CD4-positive, alpha-beta T cell (primary cell): ENCODE data around the gene ARAP3. TPM values are rescaled to one million over a fixed set of nuclear protein-coding genes. Genes with fewer than 3 reads are reported as not detected.
A peak's percentile ranks its signal among the peaks of the same experiment; 100 is the strongest.

ENCODE experiments used
- ATAC-seq: fragments of 200-7000 bp; cut with Tn5 transposase; one replicate; pipeline ENCODE4 v1.10.0; 2022; ENCODE audit warnings: mild to moderate bottlenecking; ENCODE audit not compliant: poor library complexity
- CTCF ChIA-PET: fragments of 350-600 bp; sonication (Branson Sonifier 250); formaldehyde crosslinking; loops from one replicate; lab custom pipeline; 2021; ENCODE audit warnings: antibody characterized with exemption, inconsistent platforms; lab: Charles Lee
- POLR2A ChIA-PET: fragments of 350-600 bp; sonication (Branson Sonifier 250); formaldehyde crosslinking; loops from one replicate; lab custom pipeline; 2021; ENCODE audit warnings: antibody characterized with exemption, inconsistent platforms; lab: Charles Lee
- DNase-seq, 14 experiments: peaks; one replicate each; pipeline ENCODE4 v3.0.0-alpha.2; 2013 to 2020; ENCODE audit warnings: mixed read lengths in 2 of 14
- H3K27ac ChIP-seq, 2 donors: one replicate each; pipeline versions ENCODE4 v1.5.1 to v1.7.0; 2013; ENCODE audit warnings: low read length in 2 of 2, low read depth in 1 of 2, mild to moderate bottlenecking in 1 of 2
- H3K27me3 ChIP-seq, 2 experiments: 1 replicate in 1 of 2; 2 replicates in 1 of 2; pipeline versions ENCODE4 v1.6.1 to v1.7.0; 2013; ENCODE audit warnings: low read length in 2 of 2, control low read depth in 1 of 2, mild to moderate bottlenecking in 1 of 2, moderate library complexity in 1 of 2; ENCODE audit not compliant: insufficient read depth in 2 of 2, control insufficient read depth in 1 of 2
- H3K36me3 ChIP-seq: one replicate; pipeline ENCODE4 v1.6.1; 2013; ENCODE audit warnings: low read length, control low read depth; ENCODE audit not compliant: insufficient read depth
- H3K4me1 ChIP-seq: one replicate; pipeline ENCODE4 v1.6.1; 2013; ENCODE audit warnings: low read length, control low read depth; ENCODE audit not compliant: insufficient read depth
- H3K4me3 ChIP-seq: one replicate; pipeline ENCODE4 v1.5.1; 2013; ENCODE audit warnings: mild to moderate bottlenecking, low read length, moderate library complexity
- H3K9me3 ChIP-seq, 2 experiments: 1 replicate in 1 of 2; 2 replicates in 1 of 2; pipeline versions ENCODE4 v1.6.1 to v1.7.0; 2013; ENCODE audit warnings: low read length in 2 of 2, mild to moderate bottlenecking in 2 of 2, control low read depth in 1 of 2, moderate library complexity in 1 of 2; ENCODE audit not compliant: control insufficient read depth in 1 of 2, insufficient read depth in 1 of 2
- H3K27ac Mint-ChIP-seq: one replicate; pipeline ENCODE4 v1.8.0; 2020; ENCODE audit warnings: mixed read lengths
- H3K27me3 Mint-ChIP-seq: one replicate; pipeline ENCODE4 v1.8.0; 2021; ENCODE audit warnings: mixed read lengths
- H3K36me3 Mint-ChIP-seq: one replicate; pipeline ENCODE4 v1.8.0; 2021; ENCODE audit warnings: low read depth, mixed read lengths
- H3K4me1 Mint-ChIP-seq: one replicate; pipeline ENCODE4 v1.8.0; 2021; ENCODE audit warnings: low read depth, mixed read lengths
- H3K4me3 Mint-ChIP-seq: one replicate; pipeline ENCODE4 v1.8.0; 2020; ENCODE audit warnings: mild to moderate bottlenecking, mixed read lengths
- H3K9me3 Mint-ChIP-seq: one replicate; pipeline ENCODE4 v1.8.0; 2020; ENCODE audit warnings: mixed read lengths
- CTCF ChIP-seq: fragments of 200-600 bp; IDR thresholded peaks from one replicate; pipeline ENCODE4 v1.8.0; 2022; ENCODE audit warnings: antibody characterized with exemption, mild to moderate bottlenecking
- intact Hi-C, 2 experiments: fragments of 100-400 bp; cut with DNase I in 1 of 2; cut with micrococcal nuclease in 1 of 2; formaldehyde crosslinking; loops; one replicate each; pipeline versions ENCODE4 v1.15.1 to v1.9.0; 2023 to 2025; cut with DNase I, micrococcal nuclease
- total RNA-seq, 174 experiments: library from RNA in 2 of 174; stranded (reverse) in 2 of 174; gene quantifications; one replicate each; pipeline ENCODE4 v1.2.3 and lab custom pipeline; 2021 to 2026

ARAP3 gene
- total RNA-seq, 2 experiments from 2014 or later, result 0.30 to 0.31 TPM

- Histone ChIP-seq H3K27ac (peak overlapping the region; percentile 75 to 84), H3K36me3 (no peaks in the 10 kb centered on the region), H3K27me3 (no peaks in the 10 kb centered on the region), H3K9me3 (no peaks in the 10 kb centered on the region), H3K4me3 (peak overlapping the region; percentile 14), H3K4me1 (peaks cover 71% of the 10 kb centered on the region)
- no peaks in the 10 kb centered on the region for H3K27me3 Mint-ChIP-seq
- H3K4me1 Mint-ChIP-seq, result peaks cover 85% of the 10 kb centered on the region
- TF ChIP-seq CTCF, result no peak
- DNase-seq, result peak; percentile 43 to 95 (median 64)
- peak overlapping the region; percentile 73 for H3K4me3 Mint-ChIP-seq
- peak; percentile 92 for ATAC-seq
- peaks cover 10% of the 10 kb centered on the region for H3K36me3 Mint-ChIP-seq
- no peaks in the 10 kb centered on the region for H3K9me3 Mint-ChIP-seq
- H3K27ac Mint-ChIP-seq, result peak overlapping the region; percentile 91
- POLR2A ChIA-PET, result interaction anchor here (0.8 to 7.5 kb wide), 10 partner anchors 8 to 363 kb away, joined by 3 to 153 read pairs (median 6); partner anchors contain the start of genes DIAPH1, FCHSD1, HDAC3 and RELL2
- intact Hi-C loops, result loop anchor here (1.0 to 2.0 kb wide), 4 partner anchors 8 to 14 kb away; partner anchors contain the start of gene DIAPH1 (in 1 of the 2)
- CTCF ChIA-PET, result interaction anchor here (0.8 to 4.3 kb wide), 4 partner anchors 9 to 32 kb away, joined by 3 to 53 read pairs (median 20); partner anchors contain the start of gene DIAPH1
These were observed 76.3 kb downstream of the ARAP3 start for GRCh38 chr5:141605523-141606277.

- H3K27me3 ChIP-seq, result no peaks in the 10 kb centered on the region
- ATAC-seq (peak; percentile 27), DNase-seq (peak in 4 of 14 experiments; percentile 32 to 74 (median 68))
- Mint-ChIP-seq H3K36me3 (peaks cover 4% of the 10 kb centered on the region), H3K4me1 (peaks cover 90% of the 10 kb centered on the region), H3K27me3 (no peaks in the 10 kb centered on the region), H3K4me3 (peak overlapping the region; percentile 76), H3K27ac (peak overlapping the region; percentile 91), H3K9me3 (no peaks in the 10 kb centered on the region)
- H3K9me3 ChIP-seq, result no peaks in the 10 kb centered on the region
- peak overlapping the region; percentile 33 to 84 for H3K27ac ChIP-seq
- H3K36me3 ChIP-seq, result no peaks in the 10 kb centered on the region
- H3K4me3 ChIP-seq, result peak overlapping the region; percentile 24
- CTCF ChIA-PET, result interaction anchor here (1.0 to 8.3 kb wide), 3 partner anchors 12 to 15 kb away, joined by 5 to 79 read pairs (median 27); partner anchors contain the start of gene DIAPH1
- peaks cover 70% of the 10 kb centered on the region for H3K4me1 ChIP-seq
- POLR2A ChIA-PET, result interaction anchor here (0.8 to 7.5 kb wide), 5 partner anchors 10 to 33 kb away, joined by 3 to 153 read pairs (median 13); partner anchors contain the start of genes DIAPH1, HDAC3 and RELL2
- TF ChIP-seq CTCF, result no peak
- intact Hi-C loops, result loop anchor here in 1 of 2 experiments (1.0 to 2.0 kb wide), 2 partner anchors 11 to 15 kb away; partner anchors contain the start of gene DIAPH1
These were observed 77.9 kb downstream of the ARAP3 start for GRCh38 chr5:141603923-141604717.

Other genes starting within 250 kb of the ARAP3 start
- gene PCDHGC3, start 206.3 kb downstream of the ARAP3 start, total RNA-seq, result not detected
- gene PCDHGC4, start 197.2 kb downstream of the ARAP3 start, total RNA-seq, result not detected
- gene PCDHGC5, start 193.1 kb downstream of the ARAP3 start, total RNA-seq, result not detected
- 100 to 1,000 TPM; 159 to 161 TPM for gene DIAPH1, start 63.2 kb downstream of the ARAP3 start, total RNA-seq
- 10 to 100 TPM; 51.1 to 52.7 TPM for gene HDAC3, start 45.4 kb downstream of the ARAP3 start, total RNA-seq
- 10 to 100 TPM; 10.9 to 11.4 TPM for gene RELL2, start 45.2 kb downstream of the ARAP3 start, total RNA-seq
- gene FCHSD1, start 30.8 kb downstream of the ARAP3 start, total RNA-seq, result 10 to 100 TPM; 79.8 to 86.8 TPM
- under 1 TPM in 1 of 2 experiments, not detected in 1; 0.17 TPM for gene PCDH1, start 196.2 kb upstream of the ARAP3 start, total RNA-seq
- 10 to 100 TPM; 60.0 to 61.1 TPM for gene DELE1, start 241.6 kb upstream of the ARAP3 start, total RNA-seq